Tibial nerve (tissue), 4 donors: ENCODE measurements around the gene ASMTL.

ENCODE experiments used
- EP300 ChIP-seq, 2 donors: sonication (generic); formaldehyde crosslinking; IDR thresholded peaks; one replicate each; pipeline ENCODE4 v1.6.1; 2017; ENCODE audit warnings: antibody characterized with exemption in 2 of 2, mild to moderate bottlenecking in 1 of 2
- POLR2A ChIP-seq, 2 donors: fragments of 450-650 bp; IDR thresholded peaks; one replicate each; pipeline ENCODE4 v1.6.1; 2017; ENCODE audit warnings: antibody characterized with exemption in 2 of 2, mild to moderate bottlenecking in 2 of 2, moderate library complexity in 2 of 2
- TF ChIP-seq, protein P1 (sequence below), 5 experiments: fragments of 200-600 bp in 3 of 5; fragments of 450-650 bp in 2 of 5; sonication (generic) in 3 of 5; IDR thresholded peaks; one replicate each; pipeline ENCODE4 v1.5.1; 2016 to 2019; ENCODE audit warnings: antibody characterized with exemption in 5 of 5, mild to moderate bottlenecking in 3 of 5, moderate library complexity in 2 of 5

DNA sequence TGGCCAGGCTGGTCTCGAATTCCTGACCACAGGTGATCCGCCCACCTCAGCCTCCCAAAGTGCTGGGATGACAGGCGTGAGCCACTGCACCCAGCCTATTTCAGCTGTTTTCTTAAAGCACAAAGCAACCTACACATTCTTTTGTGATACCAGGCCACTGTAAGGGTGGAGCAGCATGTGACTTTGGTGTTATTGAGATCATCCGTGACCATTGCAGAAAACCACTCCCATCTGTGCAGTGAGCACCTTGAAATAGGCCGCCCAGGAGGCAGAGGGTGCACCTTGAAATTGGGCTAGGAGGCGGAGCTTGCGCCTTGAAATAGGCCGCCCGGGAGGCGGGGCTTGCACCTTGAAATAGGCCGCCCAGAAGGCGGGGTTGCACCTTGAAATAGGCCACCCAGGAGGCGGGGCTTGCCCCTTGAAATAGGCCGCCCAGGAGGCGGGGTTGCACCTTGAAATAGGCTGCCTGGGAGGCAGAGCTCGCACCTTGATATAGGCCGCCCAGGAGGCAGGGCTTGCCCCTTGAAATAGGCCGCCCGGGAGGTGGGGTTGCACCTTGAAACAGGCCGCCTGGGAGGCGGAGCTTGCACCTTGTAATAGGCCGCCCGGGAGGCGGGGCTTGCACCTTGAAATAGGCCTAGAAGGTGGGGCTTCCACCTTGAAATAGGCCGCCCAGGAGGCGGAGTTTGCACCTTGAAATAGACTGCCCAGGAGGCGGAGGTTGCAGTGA lies 51.8 kb downstream of the ASMTL start:
- TF ChIP-seq, protein P1, sequence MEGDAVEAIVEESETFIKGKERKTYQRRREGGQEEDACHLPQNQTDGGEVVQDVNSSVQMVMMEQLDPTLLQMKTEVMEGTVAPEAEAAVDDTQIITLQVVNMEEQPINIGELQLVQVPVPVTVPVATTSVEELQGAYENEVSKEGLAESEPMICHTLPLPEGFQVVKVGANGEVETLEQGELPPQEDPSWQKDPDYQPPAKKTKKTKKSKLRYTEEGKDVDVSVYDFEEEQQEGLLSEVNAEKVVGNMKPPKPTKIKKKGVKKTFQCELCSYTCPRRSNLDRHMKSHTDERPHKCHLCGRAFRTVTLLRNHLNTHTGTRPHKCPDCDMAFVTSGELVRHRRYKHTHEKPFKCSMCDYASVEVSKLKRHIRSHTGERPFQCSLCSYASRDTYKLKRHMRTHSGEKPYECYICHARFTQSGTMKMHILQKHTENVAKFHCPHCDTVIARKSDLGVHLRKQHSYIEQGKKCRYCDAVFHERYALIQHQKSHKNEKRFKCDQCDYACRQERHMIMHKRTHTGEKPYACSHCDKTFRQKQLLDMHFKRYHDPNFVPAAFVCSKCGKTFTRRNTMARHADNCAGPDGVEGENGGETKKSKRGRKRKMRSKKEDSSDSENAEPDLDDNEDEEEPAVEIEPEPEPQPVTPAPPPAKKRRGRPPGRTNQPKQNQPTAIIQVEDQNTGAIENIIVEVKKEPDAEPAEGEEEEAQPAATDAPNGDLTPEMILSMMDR (IDR thresholded peaks at IDR 0.05): no peak
- TF ChIP-seq POLR2A (IDR thresholded peaks at IDR 0.05): no peak
- TF ChIP-seq EP300 (IDR thresholded peaks at IDR 0.05): no peak
